Heart left ventricle (tissue), 16 donors: ENCODE results near the gene LARP4B. TPM values are rescaled to one million over a fixed set of nuclear protein-coding genes. Genes with fewer than 3 reads are reported as not detected.

Experiments used
- ATAC-seq, 4 donors: fragments of 200-7000 bp; cut with Tn5 transposase; one replicate each; pipeline ENCODE4 v1.9.1; 2020 to 2022; ENCODE audit warnings: moderate library complexity in 4 of 4, mild to moderate bottlenecking in 3 of 4, moderate number of reproducible peaks in 1 of 4
- DNase-seq, 5 donors: peaks; one replicate each; pipeline ENCODE4 v3.0.0-alpha.2; 2020
- H3K27ac ChIP-seq, 12 donors: fragments of 200-600 bp; sonication (generic) in 4 of 12; one replicate each; pipeline versions ENCODE4 v1.5.0 to v1.8.0; 2016 to 2022; ENCODE audit warnings: mild to moderate bottlenecking in 2 of 12
- H3K27me3 ChIP-seq, 9 donors: fragments of 200-600 bp; sonication (generic) in 2 of 9; one replicate each; pipeline versions ENCODE4 v1.5.1 to v1.8.0; 2016 to 2022; ENCODE audit warnings: mild to moderate bottlenecking in 3 of 9
- H3K36me3 ChIP-seq, 9 donors: fragments of 200-600 bp; sonication (generic) in 2 of 9; one replicate each; pipeline versions ENCODE4 v1.5.0 to v1.8.0; 2018 to 2022; ENCODE audit warnings: mild to moderate bottlenecking in 2 of 9
- H3K4me1 ChIP-seq, 12 donors: fragments of 200-600 bp; sonication (generic) in 4 of 12; one replicate each; pipeline versions ENCODE4 v1.5.0 to v1.8.0; 2016 to 2022; ENCODE audit warnings: mild to moderate bottlenecking in 3 of 12
- H3K4me3 ChIP-seq, 12 donors: fragments of 200-600 bp; sonication (generic) in 4 of 12; one replicate each; pipeline versions ENCODE4 v1.5.0 to v1.8.0; 2017 to 2022; ENCODE audit warnings: mild to moderate bottlenecking in 9 of 12, moderate library complexity in 4 of 12
- H3K9me3 ChIP-seq, 12 donors: fragments of 200-600 bp; sonication (generic) in 4 of 12; one replicate each; pipeline versions ENCODE4 v1.5.0 to v1.8.0; 2016 to 2022; ENCODE audit warnings: mild to moderate bottlenecking in 1 of 12
- POLR2A ChIP-seq, 2 donors: fragments of 450-650 bp; IDR thresholded peaks; one replicate each; pipeline ENCODE4 v1.6.1; 2017; ENCODE audit warnings: antibody characterized with exemption in 2 of 2, mild to moderate bottlenecking in 2 of 2, moderate library complexity in 2 of 2
- WGBS, 4 donors: extraction: QIAGEN DNeasy Blood & Tissue Kit in 2 of 4; methylation state at CpG; one replicate each; pipeline versions ENCODE4 v1.1.5 to v1.1.7; 2013 to 2018; 5-methylcytosine and 5-hydroxymethylcytosine counted together
- intact Hi-C, 10 donors: fragments of 100-400 bp; cut with DNase I; formaldehyde crosslinking; loops; one replicate each; pipeline versions ENCODE4 v1.11.1 to v1.14.2; 2022
- polyA plus RNA-seq, 2 donors: library from polyadenylated mRNA; stranded (reverse); fragments of 200-250 nt; gene quantifications; one replicate each; pipeline ENCODE4 v1.2.3, GENCODE V29; 2013
- total RNA-seq, 9 donors: library from RNA; depleted of rRNA in 2 of 9; stranded (reverse); fragments of >200 nt in 2 of 9; fragmentation: NEBNext Ultra II Directional in 3 of 9; extraction: Animal tissue kit (Norgen Biotek cat#: 25700) in 3 of 9; gene quantifications; one replicate each; pipeline versions ENCODE4 v1.1.0 to v1.2.4, GENCODE V29; 2016 to 2023
- TF ChIP-seq, protein P1 (sequence below), 12 donors: fragments of 200-600 bp; sonication (generic) in 4 of 12; IDR thresholded peaks; one replicate each; pipeline versions ENCODE4 v1.5.0 to v1.8.0; 2018 to 2022; ENCODE audit warnings: antibody characterized with exemption in 12 of 12, mild to moderate bottlenecking in 5 of 12
- donor health status: ischemic (EF 13 %, LVEDD 7.1; RV severe dilation, severe dysfunction).
- donor health status: healthy with polysubstance abuse.
- donor health status: DM: no; HTN: yes; CAD: no.
- donor health status: DM: no; HTN: no; CAD: no.
- donor health status: ischemic (EF 25% LVEDD 6.9; RV normal size, moderate dysfunction).
- donor health status: ischemic (EF 25% LVEDD 5.7; RV mildly dilated, moderate dysfunction).
- donor health status: healthy.
- donor health status: DM: yes; HTN: yes; CAD: no.
- donor health status: ischemic (EF 35%, LVEDD 5.7; RV mildly dilated, moderate dysfunction).
- donor health status: nonischemic (EF 11% LVEDD 7.7; RV severe dilation, severe dysfunction).
- donor health status: DM: yes; HTN: yes; CAD: no.
- donor health status: PGD.
- donor health status: ischemic (EF 29% LVEDD 5.4; RV normal size, mild dysfunction).
- donor health status: nonischemic (EF 23%, LVEDD 6.1; RV moderate dilation, normal function).

Gene LARP4B
- total and polyA plus RNA-seq, 11 donors = 20.1 to 81.1 (median 63.0) TPM

- no peak overlapping the region for H3K4me3 ChIP-seq
- intact Hi-C loops = no loop called here
- H3K9me3 ChIP-seq = peaks cover 0 to 38% (median 15%) of the 10 kb centered on the region in 12 donors
- no peak for ATAC-seq
- H3K27me3 ChIP-seq = no peaks in the 10 kb centered on the region
- TF ChIP-seq, protein P1, sequence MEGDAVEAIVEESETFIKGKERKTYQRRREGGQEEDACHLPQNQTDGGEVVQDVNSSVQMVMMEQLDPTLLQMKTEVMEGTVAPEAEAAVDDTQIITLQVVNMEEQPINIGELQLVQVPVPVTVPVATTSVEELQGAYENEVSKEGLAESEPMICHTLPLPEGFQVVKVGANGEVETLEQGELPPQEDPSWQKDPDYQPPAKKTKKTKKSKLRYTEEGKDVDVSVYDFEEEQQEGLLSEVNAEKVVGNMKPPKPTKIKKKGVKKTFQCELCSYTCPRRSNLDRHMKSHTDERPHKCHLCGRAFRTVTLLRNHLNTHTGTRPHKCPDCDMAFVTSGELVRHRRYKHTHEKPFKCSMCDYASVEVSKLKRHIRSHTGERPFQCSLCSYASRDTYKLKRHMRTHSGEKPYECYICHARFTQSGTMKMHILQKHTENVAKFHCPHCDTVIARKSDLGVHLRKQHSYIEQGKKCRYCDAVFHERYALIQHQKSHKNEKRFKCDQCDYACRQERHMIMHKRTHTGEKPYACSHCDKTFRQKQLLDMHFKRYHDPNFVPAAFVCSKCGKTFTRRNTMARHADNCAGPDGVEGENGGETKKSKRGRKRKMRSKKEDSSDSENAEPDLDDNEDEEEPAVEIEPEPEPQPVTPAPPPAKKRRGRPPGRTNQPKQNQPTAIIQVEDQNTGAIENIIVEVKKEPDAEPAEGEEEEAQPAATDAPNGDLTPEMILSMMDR (IDR thresholded peaks at IDR 0.05) = no peak
- no peak for TF ChIP-seq POLR2A (IDR thresholded peaks at IDR 0.05)
- DNase-seq = no peak
- no peak overlapping the region for H3K27ac ChIP-seq
- no peaks in the 10 kb centered on the region for H3K36me3 ChIP-seq
- H3K4me1 ChIP-seq = peaks cover 0 to 4% (median 0%) of the 10 kb centered on the region in 12 donors
- 91 to 96% (median 94%) methylated on average over 22 of the region's 22 CpGs for WGBS, 4 donors
Measured at GRCh38 chr10:976316-976715, 44.8 kb upstream of the LARP4B start.

DNA sequence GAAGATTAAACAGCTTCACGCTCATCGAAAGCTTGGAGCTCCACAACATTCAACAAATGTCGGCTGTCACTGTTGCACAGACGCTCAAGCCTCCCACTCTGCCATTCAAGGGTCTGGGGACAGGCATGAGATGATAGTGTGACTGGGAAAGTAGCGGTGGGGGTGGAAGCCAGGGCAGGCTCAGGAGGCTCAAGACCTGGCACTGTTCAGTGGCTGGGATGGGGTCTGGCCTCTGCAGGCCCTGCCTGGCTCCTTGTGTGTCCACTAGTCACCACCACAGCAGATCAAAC is 43.2 kb upstream of the LARP4B start:
- Histone ChIP-seq H3K27ac (no peak overlapping the region), H3K36me3 (no peaks in the 10 kb centered on the region), H3K27me3 (no peaks in the 10 kb centered on the region), H3K4me3 (no peak overlapping the region), H3K9me3 (peaks cover 0 to 27% (median 9%) of the 10 kb centered on the region in 12 donors), H3K4me1 (peaks cover 0 to 13% (median 0%) of the 10 kb centered on the region in 12 donors)
- DNase-seq (no peak), ATAC-seq (no peak)
- intact Hi-C loops = no loop called here
- 82 to 94% (median 89%) methylated on average over 5 of the region's 5 CpGs for WGBS, 4 donors
- no peak for TF ChIP-seq POLR2A (IDR thresholded peaks at IDR 0.05)
- TF ChIP-seq, protein P1 (IDR thresholded peaks at IDR 0.05) = no peak

GRCh38 chr10:974038-974784 is 42.7 kb upstream of the LARP4B start:
- no peak for DNase-seq
- intact Hi-C loops = no loop called here
- WGBS, 4 donors = 66 to 74% (median 70%) methylated on average over 20 of the region's 20 CpGs

DNA sequence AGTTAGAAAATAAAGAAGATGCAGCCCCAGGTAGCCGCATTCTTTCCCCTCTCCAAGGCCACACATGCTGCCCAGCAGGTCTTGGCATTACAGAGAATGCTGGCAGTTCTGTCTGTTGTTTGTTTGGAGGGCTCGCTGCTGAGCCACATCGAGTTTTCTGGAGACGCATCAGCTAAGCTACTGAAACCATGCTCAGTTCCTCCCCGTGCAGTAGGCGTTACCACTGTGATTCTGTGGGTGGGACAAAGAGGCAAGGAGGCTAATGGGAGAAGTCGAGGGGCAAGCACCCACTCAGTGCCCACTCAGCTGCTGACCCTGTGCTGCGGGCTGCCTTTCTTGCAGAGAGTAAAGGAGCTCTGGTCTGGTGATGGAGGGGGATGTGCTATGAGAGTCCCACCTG is 41.3 kb upstream of the LARP4B start:
- H3K4me3 ChIP-seq = no peak overlapping the region
- intact Hi-C loops = no loop called here
- ATAC-seq (no peak), DNase-seq (no peak)
- no peak overlapping the region for H3K27ac ChIP-seq
- TF ChIP-seq, protein P1 (IDR thresholded peaks at IDR 0.05) = no peak
- H3K9me3 ChIP-seq = peaks cover 0 to 7% (median 0%) of the 10 kb centered on the region in 12 donors
- no peaks in the 10 kb centered on the region for H3K36me3 ChIP-seq
- no peaks in the 10 kb centered on the region for H3K27me3 ChIP-seq
- WGBS, 4 donors = 84 to 91% (median 84%) methylated on average over 8 of the region's 8 CpGs
- H3K4me1 ChIP-seq = peaks cover 0 to 13% (median 0%) of the 10 kb centered on the region in 12 donors

More at GRCh38 chr10:974038-974784, 42.7 kb upstream of the LARP4B start:
- Histone ChIP-seq H3K27ac (no peak overlapping the region), H3K9me3 (peaks cover 0 to 22% (median 7%) of the 10 kb centered on the region in 12 donors), H3K4me3 (no peak overlapping the region), H3K27me3 (no peaks in the 10 kb centered on the region), H3K4me1 (peaks cover 0 to 13% (median 0%) of the 10 kb centered on the region in 12 donors), H3K36me3 (no peaks in the 10 kb centered on the region)
- ATAC-seq = no peak
- TF ChIP-seq, protein P1 (IDR thresholded peaks at IDR 0.05) = no peak
- no peak for TF ChIP-seq POLR2A (IDR thresholded peaks at IDR 0.05)
